ENCODE data around the gene KCNN1.

KCNN1 gene

GRCh38 chr19:17974551-17974950 lies 7.6 kb downstream of the KCNN1 start:
- H3K36me3 ChIP-seq (replicated peaks; ENCODE audit: low read depth, low read length), result no peaks in the 10 kb centered on the region
- H3K27ac ChIP-seq (ENCODE audit: low read length), result no peak overlapping the region
- TF ChIP-seq CTCF (IDR thresholded peaks at IDR 0.05; ENCODE audit: low read depth, low read length) (no peak), EZH2phosphoT487 (IDR thresholded peaks at IDR 0.05; ENCODE audit: low read depth) (no peak)
- no peak overlapping the region for H3K9ac ChIP-seq (ENCODE audit: low read length)
- H3K4me2 ChIP-seq (ENCODE audit: low read length), result no peak overlapping the region
- no peaks in the 10 kb centered on the region for H4K20me1 ChIP-seq (ENCODE audit: insufficient read depth, low read length)
- no peak overlapping the region for H2AFZ ChIP-seq (ENCODE audit: low read depth, low read length)
- 0 out of 2 replicates have a peak, but pooled peaks cover 8% of the 10 kb centered on the region for H3K27me3 ChIP-seq (ENCODE audit: low read depth, low read length)
- no peak overlapping the region for H3K4me3 ChIP-seq (ENCODE audit: low read length)
- no peaks in the 10 kb centered on the region for H3K9me3 ChIP-seq (ENCODE audit: insufficient read depth, low read length)
- no peaks in the 10 kb centered on the region for H3K79me2 ChIP-seq (ENCODE audit: low read length)
- peaks cover 11% of the 10 kb centered on the region; the same call in 1 of the 2 replicates for H3K4me1 ChIP-seq (ENCODE audit: low read length)

- Histone ChIP-seq H3K79me2 (ENCODE audit: low read length) (no peaks in the 10 kb centered on the region), H3K9ac (ENCODE audit: low read length) (no peak overlapping the region), H3K4me1 (ENCODE audit: low read length) (peaks cover 15% of the 10 kb centered on the region; the same call in 1 of the 2 replicates), H3K4me2 (ENCODE audit: low read length) (no peak overlapping the region), H3K9me3 (ENCODE audit: insufficient read depth, low read length) (no peaks in the 10 kb centered on the region), H3K27ac (ENCODE audit: low read length) (no peak overlapping the region), H3K4me3 (ENCODE audit: low read length) (no peak overlapping the region), H3K27me3 (ENCODE audit: low read depth, low read length) (0 out of 2 replicates have a peak, but pooled peaks cover 8% of the 10 kb centered on the region), H4K20me1 (ENCODE audit: insufficient read depth, low read length) (no peaks in the 10 kb centered on the region), H2AFZ (ENCODE audit: low read depth, low read length) (no peak overlapping the region), H3K36me3 (replicated peaks; ENCODE audit: low read depth, low read length) (no peaks in the 10 kb centered on the region)
- TF ChIP-seq EZH2phosphoT487 (IDR thresholded peaks at IDR 0.05; ENCODE audit: low read depth) (no peak), CTCF (IDR thresholded peaks at IDR 0.05; ENCODE audit: low read depth, low read length) (no peak)
Measured at GRCh38 chr19:17975032-17975431, 8.1 kb downstream of the KCNN1 start.

GRCh38 chr19:17977021-17977420 lies 10.1 kb downstream of the KCNN1 start:
- TF ChIP-seq CTCF (IDR thresholded peaks at IDR 0.05; ENCODE audit: low read depth, low read length), result no peak
- no peak for TF ChIP-seq EZH2phosphoT487 (IDR thresholded peaks at IDR 0.05; ENCODE audit: low read depth)
- H3K79me2 ChIP-seq (ENCODE audit: low read length), result no peaks in the 10 kb centered on the region
- no peaks in the 10 kb centered on the region for H4K20me1 ChIP-seq (ENCODE audit: insufficient read depth, low read length)
- no peak overlapping the region for H2AFZ ChIP-seq (ENCODE audit: low read depth, low read length)
- no peaks in the 10 kb centered on the region for H3K9me3 ChIP-seq (ENCODE audit: insufficient read depth, low read length)
- no peak overlapping the region for H3K27ac ChIP-seq (ENCODE audit: low read length)
- no peak overlapping the region for H3K4me3 ChIP-seq (ENCODE audit: low read length)
- peaks cover 13% of the 10 kb centered on the region for H3K27me3 ChIP-seq (ENCODE audit: low read depth, low read length)
- H3K4me1 ChIP-seq (ENCODE audit: low read length), result peaks cover 20% of the 10 kb centered on the region
- H3K9ac ChIP-seq (ENCODE audit: low read length), result no peak overlapping the region
- no peaks in the 10 kb centered on the region for H3K36me3 ChIP-seq (replicated peaks; ENCODE audit: low read depth, low read length)
- no peak overlapping the region for H3K4me2 ChIP-seq (ENCODE audit: low read length)

GRCh38 chr19:17977488-17977887 lies 10.6 kb downstream of the KCNN1 start:
- Histone ChIP-seq H2AFZ (ENCODE audit: low read depth, low read length) (no peak overlapping the region), H3K4me1 (ENCODE audit: low read length) (peaks cover 20% of the 10 kb centered on the region), H3K27ac (ENCODE audit: low read length) (no peak overlapping the region), H3K79me2 (ENCODE audit: low read length) (no peaks in the 10 kb centered on the region), H4K20me1 (ENCODE audit: insufficient read depth, low read length) (no peaks in the 10 kb centered on the region), H3K9ac (ENCODE audit: low read length) (no peak overlapping the region), H3K27me3 (ENCODE audit: low read depth, low read length) (peaks cover 13% of the 10 kb centered on the region), H3K4me2 (ENCODE audit: low read length) (no peak overlapping the region), H3K4me3 (ENCODE audit: low read length) (no peak overlapping the region), H3K36me3 (replicated peaks; ENCODE audit: low read depth, low read length) (no peaks in the 10 kb centered on the region), H3K9me3 (ENCODE audit: insufficient read depth, low read length) (no peaks in the 10 kb centered on the region)
- TF ChIP-seq CTCF (IDR thresholded peaks at IDR 0.05; ENCODE audit: low read depth, low read length) (no peak), EZH2phosphoT487 (IDR thresholded peaks at IDR 0.05; ENCODE audit: low read depth) (no peak)

All from OCI-LY3 (cell line).